Thymus (tissue), 11 donors: Measurements from ENCODE around the gene CDYL2. TPM values are rescaled to one million over a fixed set of nuclear protein-coding genes. Genes with fewer than 3 reads are reported as not detected.

Source experiments
- DNase-seq, 9 donors: peaks; one replicate each; pipeline ENCODE4 v3.0.0-alpha.2; 2013; ENCODE audit warnings: low spot score in 9 of 9, low read depth in 6 of 9, missing footprints in 1 of 9
- H3K27ac ChIP-seq, 2 donors: one replicate each; pipeline ENCODE4 v1.5.1; 2013; ENCODE audit warnings: control low read depth in 1 of 2, low read depth in 1 of 2, low read length in 1 of 2, mild to moderate bottlenecking in 1 of 2, moderate library complexity in 1 of 2
- H3K27me3 ChIP-seq, 2 donors: one replicate each; pipeline ENCODE4 v1.5.1; 2013; ENCODE audit warnings: low read length in 1 of 2; ENCODE audit not compliant: control insufficient read depth in 2 of 2, insufficient read depth in 1 of 2
- H3K36me3 ChIP-seq, 2 donors: one replicate each; pipeline ENCODE4 v1.5.1; 2013; ENCODE audit warnings: low read length in 1 of 2, mild to moderate bottlenecking in 1 of 2, moderate library complexity in 1 of 2; ENCODE audit not compliant: control insufficient read depth in 2 of 2, insufficient read depth in 2 of 2
- H3K4me1 ChIP-seq, 2 donors: one replicate each; pipeline ENCODE4 v1.5.1; 2013; ENCODE audit warnings: low read length in 2 of 2; ENCODE audit not compliant: control insufficient read depth in 2 of 2, insufficient read depth in 2 of 2
- H3K4me3 ChIP-seq, 2 donors: one replicate each; pipeline ENCODE4 v1.5.1; 2013; ENCODE audit warnings: low read length in 2 of 2, control low read depth in 1 of 2, mild to moderate bottlenecking in 1 of 2
- H3K9me3 ChIP-seq, 2 donors: one replicate each; pipeline ENCODE4 v1.5.1; 2013; ENCODE audit warnings: low read length in 1 of 2, mild to moderate bottlenecking in 1 of 2; ENCODE audit not compliant: control insufficient read depth in 2 of 2, insufficient read depth in 1 of 2
- WGBS: extraction: QIAGEN DNeasy Blood & Tissue Kit; methylation state at CpG from one replicate; pipeline ENCODE4 v1.1.7; 2013; 5-methylcytosine and 5-hydroxymethylcytosine counted together
- polyA plus RNA-seq: library from polyadenylated mRNA; stranded (reverse); fragments of 200-250 nt; gene quantifications from one replicate; pipeline ENCODE4 v1.2.3, GENCODE V29; 2013
- total RNA-seq: library from RNA; stranded (reverse); fragments of 120-200 nt; gene quantifications from one replicate; pipeline ENCODE4 v1.2.4, GENCODE V29; 2013
- donor health status: healthy.

The CDYL2 gene
- total and polyA plus RNA-seq, 2 donors = 2.0 to 2.6 TPM

GRCh38 chr16:80784951-80785350 is 19.4 kb downstream of the CDYL2 start:
- DNase-seq = no peak
- WGBS = 95% methylated on average over 3 of the region's 3 CpGs
- no peaks in the 10 kb centered on the region for H3K36me3 ChIP-seq

GRCh38 chr16:80778703-80779102 is 25.7 kb downstream of the CDYL2 start:
- Histone ChIP-seq H3K4me3 (no peak overlapping the region), H3K36me3 (no peaks in the 10 kb centered on the region), H3K27ac (no peak overlapping the region), H3K27me3 (no peaks in the 10 kb centered on the region), H3K9me3 (no peaks in the 10 kb centered on the region), H3K4me1 (no peaks in the 10 kb centered on the region)
- DNase-seq = no peak
- WGBS = 93% methylated on average over 2 of the region's 2 CpGs

More at GRCh38 chr16:80784951-80785350, 19.4 kb downstream of the CDYL2 start:
- H3K9me3 ChIP-seq = no peaks in the 10 kb centered on the region
- no peak overlapping the region for H3K4me3 ChIP-seq
- no peak overlapping the region for H3K27ac ChIP-seq
- H3K27me3 ChIP-seq = no peaks in the 10 kb centered on the region
- no peaks in the 10 kb centered on the region for H3K4me1 ChIP-seq

GRCh38 chr16:80776856-80777255 is 27.5 kb downstream of the CDYL2 start:
- no peaks in the 10 kb centered on the region for H3K27me3 ChIP-seq
- H3K36me3 ChIP-seq = no peaks in the 10 kb centered on the region
- no peak for DNase-seq
- no peak overlapping the region for H3K4me3 ChIP-seq
- H3K9me3 ChIP-seq = no peaks in the 10 kb centered on the region
- no peaks in the 10 kb centered on the region for H3K4me1 ChIP-seq
- 96% methylated on average over 19 of the region's 19 CpGs for WGBS
- no peak overlapping the region for H3K27ac ChIP-seq

GRCh38 chr16:80775450-80775849 is 28.9 kb downstream of the CDYL2 start:
- WGBS = 99% methylated on average over 1 of the region's 1 CpG
- H3K27me3 ChIP-seq = no peaks in the 10 kb centered on the region
- H3K9me3 ChIP-seq = no peaks in the 10 kb centered on the region
- H3K4me3 ChIP-seq = no peak overlapping the region
- DNase-seq = no peak
- H3K4me1 ChIP-seq = no peaks in the 10 kb centered on the region
- no peaks in the 10 kb centered on the region for H3K36me3 ChIP-seq
- H3K27ac ChIP-seq = no peak overlapping the region

GRCh38 chr16:80766798-80767197 is 37.6 kb downstream of the CDYL2 start:
- Histone ChIP-seq H3K27me3 (no peaks in the 10 kb centered on the region), H3K36me3 (no peaks in the 10 kb centered on the region), H3K27ac (no peak overlapping the region), H3K9me3 (no peaks in the 10 kb centered on the region), H3K4me3 (no peak overlapping the region), H3K4me1 (no peaks in the 10 kb centered on the region)
- WGBS = 100% methylated on average over 1 of the region's 1 CpG
- no peak for DNase-seq

GRCh38 chr16:80759419-80760162 is 44.8 kb downstream of the CDYL2 start:
- 85% methylated on average over 6 of the region's 6 CpGs for WGBS

GRCh38 chr16:80754476-80754875 is 49.9 kb downstream of the CDYL2 start:
- Histone ChIP-seq H3K4me3 (no peak overlapping the region), H3K27me3 (no peaks in the 10 kb centered on the region), H3K36me3 (no peaks in the 10 kb centered on the region), H3K4me1 (no peaks in the 10 kb centered on the region), H3K27ac (no peak overlapping the region), H3K9me3 (no peaks in the 10 kb centered on the region)
- no peak for DNase-seq
- WGBS = 97% methylated on average over 5 of the region's 5 CpGs

More at GRCh38 chr16:80759419-80760162, 44.8 kb downstream of the CDYL2 start:
- H3K27ac ChIP-seq = no peak overlapping the region
- DNase-seq = no peak
- no peak overlapping the region for H3K4me3 ChIP-seq
- no peaks in the 10 kb centered on the region for H3K9me3 ChIP-seq
- H3K4me1 ChIP-seq = no peaks in the 10 kb centered on the region
- no peaks in the 10 kb centered on the region for H3K36me3 ChIP-seq
- H3K27me3 ChIP-seq = no peaks in the 10 kb centered on the region

GRCh38 chr16:80752541-80752940 is 51.9 kb downstream of the CDYL2 start:
- no peaks in the 10 kb centered on the region for H3K27me3 ChIP-seq
- 96% methylated on average over 2 of the region's 2 CpGs for whole genome bisulfite sequencing
- H3K27ac ChIP-seq = no peak overlapping the region
- no peaks in the 10 kb centered on the region for H3K36me3 ChIP-seq
- H3K4me3 ChIP-seq = no peak overlapping the region
- no peak for DNase-seq
- H3K9me3 ChIP-seq = no peaks in the 10 kb centered on the region
- H3K4me1 ChIP-seq = no peaks in the 10 kb centered on the region

GRCh38 chr16:80751167-80751566 is 53.2 kb downstream of the CDYL2 start:
- no peaks in the 10 kb centered on the region for H3K9me3 ChIP-seq
- H3K36me3 ChIP-seq = no peaks in the 10 kb centered on the region
- no peaks in the 10 kb centered on the region for H3K27me3 ChIP-seq
- WGBS = 83% methylated on average over 3 of the region's 3 CpGs
- no peaks in the 10 kb centered on the region for H3K4me1 ChIP-seq
- DNase-seq = no peak
- H3K27ac ChIP-seq = no peak overlapping the region
- no peak overlapping the region for H3K4me3 ChIP-seq
